Mucosa of rectum (tissue), 2 donors: Measurements from ENCODE around the gene DAB2IP.
A peak's percentile ranks its signal among the peaks of the same experiment; 100 is the strongest.

ENCODE experiments used
- H3K27ac ChIP-seq, 2 donors: one replicate each; pipeline ENCODE4 v1.7.0; 2013; ENCODE audit warnings: inconsistent platforms in 2 of 2, low read depth in 2 of 2, low read length in 2 of 2
- H3K27me3 ChIP-seq, 2 donors: one replicate each; pipeline ENCODE4 v1.7.0; 2013; ENCODE audit warnings: low read length in 2 of 2; ENCODE audit not compliant: control insufficient read depth in 2 of 2, insufficient read depth in 2 of 2
- H3K36me3 ChIP-seq, 2 donors: one replicate each; pipeline ENCODE4 v1.7.0; 2013; ENCODE audit warnings: low read length in 2 of 2; ENCODE audit not compliant: control insufficient read depth in 2 of 2, insufficient read depth in 2 of 2
- H3K4me1 ChIP-seq, 2 donors: one replicate each; pipeline ENCODE4 v1.7.0; 2013; ENCODE audit warnings: low read length in 2 of 2, mild to moderate bottlenecking in 1 of 2; ENCODE audit not compliant: control insufficient read depth in 2 of 2, insufficient read depth in 2 of 2
- H3K4me3 ChIP-seq, 2 donors: one replicate each; pipeline ENCODE4 v1.7.0; 2013; ENCODE audit warnings: low read length in 2 of 2
- H3K9ac ChIP-seq, 2 donors: one replicate each; pipeline ENCODE4 v1.7.0; 2013; ENCODE audit warnings: low read length in 2 of 2, low read depth in 1 of 2, mild to moderate bottlenecking in 1 of 2
- H3K9me3 ChIP-seq, 2 donors: one replicate each; pipeline ENCODE4 v1.7.0; 2013; ENCODE audit warnings: low read length in 2 of 2; ENCODE audit not compliant: control insufficient read depth in 2 of 2
- donor health status: healthy.
- donor health status: Normal muscosa, but diverticular disease.

Gene DAB2IP

DNA sequence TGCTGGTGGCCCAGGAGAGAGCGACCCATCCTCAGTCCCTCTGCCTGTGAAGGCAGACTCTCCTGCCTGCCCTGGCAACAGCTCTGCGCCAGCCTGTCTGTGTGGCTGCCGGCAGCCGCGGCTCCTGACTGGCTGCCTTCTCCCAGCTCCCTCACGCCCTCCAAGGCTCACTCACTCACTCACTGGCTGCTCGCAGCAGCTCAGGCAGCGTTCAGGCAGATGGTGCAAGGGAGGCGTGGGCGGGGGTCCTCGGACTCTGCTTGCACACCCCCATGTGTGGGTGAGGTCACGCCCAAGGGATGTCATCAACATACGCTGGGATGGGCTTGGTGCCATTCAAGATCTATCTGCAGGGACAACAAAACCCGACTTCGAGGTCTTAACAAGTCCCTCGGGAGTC lies 66.7 kb downstream of the DAB2IP start:
- H3K4me1 ChIP-seq: peaks cover 37 to 48% of the 10 kb centered on the region in 2 donors
- no peaks in the 10 kb centered on the region for H3K9me3 ChIP-seq
- H3K27me3 ChIP-seq: no peaks in the 10 kb centered on the region
- H3K36me3 ChIP-seq: no peaks in the 10 kb centered on the region
- no peak overlapping the region for H3K27ac ChIP-seq
- H3K4me3 ChIP-seq: no peak overlapping the region
- H3K9ac ChIP-seq: no peak overlapping the region

DNA sequence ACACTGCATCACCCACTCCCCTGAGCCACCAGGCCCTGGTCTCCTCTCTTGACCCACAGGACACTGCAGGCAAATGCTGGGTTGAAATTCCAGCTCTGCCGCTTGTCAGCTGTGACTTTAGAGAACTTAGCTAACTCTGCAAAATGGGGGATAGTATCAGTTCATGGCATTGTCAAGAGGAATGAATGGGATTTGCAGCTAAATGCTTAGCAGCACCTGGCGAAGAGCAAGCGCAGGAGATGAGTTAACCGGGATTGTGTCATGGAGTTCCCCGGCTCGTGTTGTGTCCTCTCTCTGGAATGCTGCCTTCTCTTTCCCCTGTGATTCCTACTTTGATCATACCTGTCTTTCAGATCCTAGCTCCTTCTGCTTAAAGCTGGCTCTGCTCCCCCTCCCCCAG lies 67.1 kb downstream of the DAB2IP start:
- H3K27ac ChIP-seq: no peak overlapping the region
- H3K4me1 ChIP-seq: peaks cover 41 to 50% of the 10 kb centered on the region in 2 donors
- H3K27me3 ChIP-seq: no peaks in the 10 kb centered on the region
- no peak overlapping the region for H3K9ac ChIP-seq
- no peak overlapping the region for H3K4me3 ChIP-seq
- H3K36me3 ChIP-seq: no peaks in the 10 kb centered on the region
- no peaks in the 10 kb centered on the region for H3K9me3 ChIP-seq

DNA sequence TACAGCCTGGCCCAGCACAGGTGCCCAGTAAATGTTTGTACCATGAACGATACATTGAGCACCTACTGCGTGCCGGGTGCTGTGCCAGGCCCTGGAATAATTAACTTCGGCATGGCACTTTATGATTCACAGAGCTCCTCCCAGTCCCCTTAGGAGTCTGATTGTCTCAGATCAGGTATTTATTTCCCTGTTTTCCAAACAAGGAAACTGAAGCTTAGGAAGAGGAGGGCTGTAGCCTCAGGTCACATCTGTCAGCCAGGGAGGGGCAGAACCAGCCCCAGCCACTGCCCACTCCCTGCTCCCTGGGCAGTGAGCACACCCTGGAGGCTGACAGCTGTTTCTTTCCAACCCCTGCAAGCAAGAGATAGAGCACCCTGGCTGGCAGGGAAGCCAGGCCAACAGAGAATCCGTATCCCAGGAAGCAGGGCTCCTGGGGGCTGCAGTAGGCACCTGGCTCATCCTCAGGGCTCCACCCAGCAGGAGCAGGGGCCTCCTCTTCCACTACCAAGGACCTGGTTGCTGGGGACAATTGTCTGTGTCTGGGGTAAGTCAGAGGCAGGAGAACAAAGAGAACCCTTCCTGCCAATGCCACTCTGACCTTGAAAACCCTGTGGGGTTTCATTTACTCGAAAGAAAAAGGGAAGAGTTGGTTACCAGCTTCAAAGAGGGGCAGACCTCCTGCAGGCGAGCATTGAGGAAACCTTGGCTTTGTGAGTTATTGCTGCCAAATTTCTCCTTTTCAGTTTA lies 69.0 kb downstream of the DAB2IP start:
- H3K9ac ChIP-seq: peak overlapping the region; percentile 35 to 78
- peaks cover 39 to 41% of the 10 kb centered on the region in 2 donors for H3K4me1 ChIP-seq
- no peaks in the 10 kb centered on the region for H3K27me3 ChIP-seq
- no peaks in the 10 kb centered on the region for H3K36me3 ChIP-seq
- H3K27ac ChIP-seq: peak overlapping the region; percentile 92 to 95
- peak overlapping the region in 1 of 2 donors; percentile 57 for H3K4me3 ChIP-seq
- H3K9me3 ChIP-seq: no peaks in the 10 kb centered on the region

DNA sequence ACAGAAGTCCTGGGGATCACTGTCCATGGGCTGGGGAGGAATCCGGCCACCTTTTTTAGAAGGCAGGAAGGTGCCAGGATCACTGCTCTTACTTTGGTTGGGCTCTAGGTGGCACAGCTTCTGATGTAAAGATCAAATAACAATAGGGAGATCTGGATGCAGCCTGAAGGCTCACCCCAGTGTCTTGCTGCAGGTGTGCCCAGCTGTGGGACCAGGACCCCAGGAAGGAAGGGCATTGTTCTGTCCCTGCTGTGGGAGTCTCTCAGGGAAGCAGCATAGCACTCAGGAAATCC lies 69.6 kb downstream of the DAB2IP start:
- Histone ChIP-seq H3K27ac (peak overlapping the region; percentile 92 to 95), H3K4me1 (peaks cover 42% of the 10 kb centered on the region in 2 donors), H3K9ac (peak overlapping the region; percentile 35 to 78)

DNA sequence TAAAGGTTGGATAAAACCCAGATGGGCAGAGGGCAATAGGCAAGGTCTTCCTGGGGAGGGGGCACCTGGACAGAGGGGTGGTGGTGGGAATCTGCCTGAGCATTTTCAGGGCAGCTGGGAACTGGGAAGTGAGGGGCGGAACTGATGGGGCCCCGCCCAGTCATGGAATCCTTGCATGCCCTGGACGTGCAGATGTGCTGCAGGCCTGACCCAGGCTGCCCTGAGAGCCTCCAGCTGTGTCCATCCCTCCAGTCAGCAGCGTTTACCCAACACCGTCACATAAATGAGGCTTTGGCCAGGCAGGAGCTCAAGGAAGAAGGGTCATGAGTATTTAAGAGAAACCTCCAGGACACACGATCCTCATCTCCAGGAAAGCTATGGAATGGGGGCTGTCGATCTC lies 70.3 kb downstream of the DAB2IP start:
- Histone ChIP-seq H3K27ac (peak overlapping the region; percentile 92 to 95), H3K4me1 (peaks cover 42 to 43% of the 10 kb centered on the region in 2 donors), H3K9ac (peak overlapping the region in 1 of 2 donors; percentile 78)

More for the DNA sequence above, 69.6 kb downstream of the DAB2IP start:
- H3K4me3 ChIP-seq: peak overlapping the region; percentile 11 to 57
- no peaks in the 10 kb centered on the region for H3K27me3 ChIP-seq
- H3K36me3 ChIP-seq: no peaks in the 10 kb centered on the region
- H3K9me3 ChIP-seq: no peaks in the 10 kb centered on the region

DNA sequence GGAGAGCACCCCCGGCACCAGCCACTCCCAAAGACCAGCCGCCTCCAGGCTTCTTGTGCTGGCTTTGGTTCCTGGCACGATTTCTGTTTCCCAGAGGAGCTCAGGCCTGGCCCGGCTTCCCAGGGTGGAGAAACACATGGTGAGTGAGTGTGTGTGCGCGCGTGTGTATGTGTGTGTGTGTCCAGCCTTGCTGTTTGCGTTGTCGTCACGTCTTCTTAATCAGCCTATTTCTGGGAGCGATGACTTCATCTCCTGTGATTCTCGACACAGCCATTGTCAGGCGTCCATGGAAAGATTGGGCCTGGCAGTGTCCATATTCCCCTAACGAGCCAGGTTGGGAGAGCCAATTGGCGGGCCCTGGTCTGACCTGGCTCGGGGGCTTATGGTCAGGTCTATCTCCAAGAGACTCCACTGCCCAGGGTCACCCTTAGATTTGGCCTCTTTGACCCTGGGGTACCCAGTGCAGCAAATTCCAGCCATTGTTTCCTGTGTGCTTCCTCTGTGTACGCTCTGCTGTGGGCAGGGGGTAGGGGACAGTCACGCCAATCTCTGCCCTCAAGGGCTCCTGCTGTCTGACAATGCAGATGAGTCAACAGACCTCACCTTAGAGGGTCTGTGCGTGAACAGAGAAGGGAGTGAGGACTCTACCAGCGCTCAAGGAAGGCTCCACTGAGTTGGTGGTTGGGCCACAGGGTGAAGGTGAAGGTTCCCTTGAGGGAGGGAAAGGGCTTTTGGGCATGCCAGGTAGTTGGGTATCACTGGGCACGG lies 73.8 kb downstream of the DAB2IP start:
- Histone ChIP-seq H3K36me3 (no peaks in the 10 kb centered on the region), H3K9me3 (no peaks in the 10 kb centered on the region), H3K4me3 (no peak overlapping the region), H3K27ac (peak overlapping the region; percentile 77), H3K27me3 (no peaks in the 10 kb centered on the region), H3K4me1 (peaks cover 40 to 49% of the 10 kb centered on the region in 2 donors), H3K9ac (no peak overlapping the region)

More for the DNA sequence above, 70.3 kb downstream of the DAB2IP start:
- no peaks in the 10 kb centered on the region for H3K36me3 ChIP-seq
- no peaks in the 10 kb centered on the region for H3K27me3 ChIP-seq
- H3K9me3 ChIP-seq: no peaks in the 10 kb centered on the region
- no peak overlapping the region for H3K4me3 ChIP-seq

DNA sequence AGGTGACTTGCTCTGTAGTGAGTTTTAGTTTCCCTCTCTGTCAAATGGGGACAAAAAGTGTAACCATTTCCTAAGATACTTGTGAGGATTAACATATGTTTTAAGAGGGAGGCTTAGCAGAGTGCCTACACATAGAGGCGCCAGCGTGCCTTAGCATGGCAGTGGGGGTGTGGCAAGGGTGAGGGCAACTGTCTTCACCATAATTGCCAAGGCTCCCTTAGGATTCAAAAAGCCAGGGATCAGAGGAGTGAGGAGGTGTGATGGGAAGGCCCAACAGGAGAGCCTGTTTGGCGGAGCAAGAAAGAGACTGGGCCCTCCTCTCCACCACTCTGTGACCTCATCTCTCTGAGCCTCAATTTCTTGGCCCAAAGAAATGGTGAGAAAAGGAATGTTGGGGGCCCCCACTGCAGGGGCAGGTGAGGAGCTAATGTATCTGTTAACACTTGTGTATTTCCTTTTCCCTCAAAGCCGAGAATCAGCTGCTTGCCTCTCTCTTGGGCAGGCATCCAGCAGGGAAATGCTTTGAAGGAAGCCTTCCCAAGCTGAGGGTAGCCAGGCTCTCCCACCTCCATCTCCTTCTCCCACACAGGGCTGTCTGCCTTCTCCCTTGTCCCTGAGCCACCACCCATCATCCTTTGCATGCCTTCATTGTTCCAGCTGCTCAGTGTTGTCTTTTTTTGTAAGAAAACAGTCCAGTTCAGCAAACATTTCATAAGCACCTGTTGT lies 76.0 kb downstream of the DAB2IP start:
- H3K4me1 ChIP-seq: peaks cover 37 to 51% of the 10 kb centered on the region in 2 donors
- H3K36me3 ChIP-seq: no peaks in the 10 kb centered on the region
- no peak overlapping the region for H3K4me3 ChIP-seq
- H3K27me3 ChIP-seq: no peaks in the 10 kb centered on the region
- H3K27ac ChIP-seq: peak overlapping the region in 1 of 2 donors; percentile 5
- no peaks in the 10 kb centered on the region for H3K9me3 ChIP-seq
- peak overlapping the region in 1 of 2 donors; percentile 24 for H3K9ac ChIP-seq

DNA sequence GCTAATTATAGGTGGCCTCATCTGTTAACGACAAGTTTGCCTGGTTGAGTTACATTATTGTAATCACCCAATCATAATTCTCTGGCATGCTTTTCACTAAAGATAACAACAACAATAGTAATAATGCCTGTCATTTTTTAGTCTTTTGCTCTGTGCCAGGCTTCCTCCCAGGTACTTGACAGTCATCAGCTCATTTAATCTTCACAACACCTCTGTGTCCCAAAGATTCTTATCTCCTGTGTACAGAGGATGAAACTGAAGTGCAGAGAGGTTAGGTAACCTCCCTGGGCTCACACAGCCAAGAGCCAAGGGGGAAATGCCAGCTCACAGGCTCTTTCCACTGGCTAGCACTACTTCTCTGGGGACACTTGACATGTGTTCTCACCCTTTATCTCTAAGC lies 77.5 kb downstream of the DAB2IP start:
- peaks cover 39 to 56% of the 10 kb centered on the region in 2 donors for H3K4me1 ChIP-seq
- no peaks in the 10 kb centered on the region for H3K36me3 ChIP-seq
- no peaks in the 10 kb centered on the region for H3K9me3 ChIP-seq
- H3K27me3 ChIP-seq: no peaks in the 10 kb centered on the region
- H3K9ac ChIP-seq: no peak overlapping the region
- no peak overlapping the region for H3K4me3 ChIP-seq
- peak overlapping the region in 1 of 2 donors; percentile 16 for H3K27ac ChIP-seq

DNA sequence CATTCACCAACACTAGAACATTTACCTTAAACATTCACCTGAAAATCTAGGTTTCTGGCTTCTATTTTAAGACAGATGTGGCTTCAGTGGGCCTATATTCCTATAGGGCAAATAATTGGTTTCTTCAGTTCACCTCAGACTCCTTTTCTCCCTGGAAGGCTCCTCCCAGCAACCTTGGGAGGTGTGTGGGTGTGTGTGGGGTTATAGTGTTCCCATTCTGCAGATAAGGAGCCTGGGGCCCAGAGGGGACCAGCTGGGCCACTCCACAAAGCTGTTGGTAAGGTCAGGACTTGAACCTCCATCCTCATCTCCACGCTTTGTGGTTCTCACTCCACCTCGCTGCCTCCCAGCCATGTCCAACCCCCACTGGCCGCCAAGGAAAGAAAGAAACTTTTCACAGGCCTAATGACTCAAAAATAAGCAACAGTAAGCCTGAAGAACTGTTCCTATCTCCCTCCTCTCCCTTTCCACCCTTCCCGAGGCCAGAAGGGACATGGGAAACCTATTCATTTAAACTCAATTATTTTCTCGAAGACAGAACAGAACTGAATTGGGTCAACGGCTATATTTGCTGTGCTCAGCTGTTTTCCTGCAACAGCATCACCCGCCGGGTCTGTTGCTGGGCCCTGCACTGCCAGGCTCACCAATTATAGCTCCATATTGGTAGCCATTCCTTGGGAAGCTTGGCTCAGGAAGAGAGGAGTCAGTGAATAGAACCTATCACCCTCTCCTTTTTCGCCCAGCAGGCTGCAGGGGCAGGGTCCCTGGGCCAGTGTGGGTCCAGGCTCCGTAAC lies 78.5 kb downstream of the DAB2IP start:
- Histone ChIP-seq H3K27ac (peak overlapping the region in 1 of 2 donors; percentile 92), H3K4me1 (peaks cover 47 to 64% of the 10 kb centered on the region in 2 donors), H3K4me3 (no peak overlapping the region)

More for the DNA sequence above, 78.5 kb downstream of the DAB2IP start:
- Histone ChIP-seq H3K36me3 (no peaks in the 10 kb centered on the region), H3K9ac (no peak overlapping the region), H3K27me3 (no peaks in the 10 kb centered on the region), H3K9me3 (no peaks in the 10 kb centered on the region)
